Erythroblast (primary cell): ENCODE results near the gene KRT40.

ENCODE experiments used
- GATA1 ChIP-seq: IDR thresholded peaks from 2 replicates; pipeline ENCODE4 v1.6.1; 2011; ENCODE audit warnings: low read depth, mild to moderate bottlenecking, control low read depth, low read length, moderate library complexity
- POLR2A ChIP-seq: IDR thresholded peaks from 2 replicates; pipeline ENCODE4 v1.6.1; 2011; ENCODE audit warnings: mild to moderate bottlenecking, low read length

GRCh38 chr17:40940266-40940665, 43.9 kb downstream of the KRT40 start:
- TF ChIP-seq POLR2A, result no peak
- no peak for TF ChIP-seq GATA1
